KG1 (cell line): ENCODE results near the gene SMURF2.

ENCODE experiments used
- DNase-seq: peaks from one replicate; lab custom pipeline; 2025; lab: John Stamatoyannopoulos, UW

The SMURF2 gene

GRCh38 chr17:64502809-64503208 is 159.3 kb downstream of the SMURF2 start:
- DNase-seq, result no peak

GRCh38 chr17:64502021-64502420 is 160.1 kb downstream of the SMURF2 start:
- DNase-seq, result no peak

GRCh38 chr17:64500862-64501765 is 161.0 kb downstream of the SMURF2 start:
- DNase-seq, result no peak

- no peak for DNase-seq
These were observed 161.6 kb downstream of the SMURF2 start for GRCh38 chr17:64500487-64500859.

GRCh38 chr17:64499805-64500486 is 162.2 kb downstream of the SMURF2 start:
- no peak for DNase-seq

- no peak for DNase-seq
These were observed 163.6 kb downstream of the SMURF2 start for GRCh38 chr17:64498308-64499203.

GRCh38 chr17:64497565-64498035 is 164.5 kb downstream of the SMURF2 start:
- DNase-seq, result no peak

- DNase-seq, result peak; percentile 88
These were observed 165.1 kb downstream of the SMURF2 start, which contains the start of gene POLG2 for GRCh38 chr17:64496786-64497564. Gene POLG2 (minus strand): TSS chr17:64497054. CDS start chr17:64496968, 86 bp downstream.

- no peak for DNase-seq
These were observed 165.7 kb downstream of the SMURF2 start for GRCh38 chr17:64496348-64496785.
